GM12878 (cell line): ENCODE data around the gene KANK4. TPM values are rescaled to one million over a fixed set of nuclear protein-coding genes. Genes with fewer than 3 reads are reported as not detected.

Source experiments
- ATAC-seq: fragments of 200-7000 bp; cut with Tn5 transposase; 3 replicates; pipeline ENCODE4 v1.9.1; 2020; ENCODE audit warnings: mild to moderate bottlenecking, moderate library complexity
- BruUV-seq: library from RNA; stranded (reverse); fragments of 400-500 nt; replicated peaks from 2 replicates; lab custom pipeline; 2021; lab: Mats Ljungman, UMichigan
- CTCF ChIA-PET: fragments of 300-600 bp; sonication (Branson Sonifier 250); formaldehyde crosslinking; extraction: SDS; loops from one replicate; lab custom pipeline; 2021; ENCODE audit warnings: inconsistent platforms; lab: Yijun Ruan, JAX
- POLR2A ChIA-PET: fragments of 350-600 bp; formaldehyde crosslinking; extraction: SDS; loops from one replicate; lab custom pipeline; 2021; ENCODE audit warnings: inconsistent platforms; lab: Charles Lee
- RAD21 ChIA-PET: fragments of 300-600 bp; sonication (Branson Sonifier 250); formaldehyde crosslinking; loops from one replicate; lab custom pipeline; 2023; ENCODE audit warnings: antibody characterized with exemption; ENCODE audit not compliant: unreplicated experiment; lab: Charles Lee
- SMC1A ChIA-PET: fragments of 300-600 bp; sonication (Branson Sonifier 250); formaldehyde crosslinking; loops from one replicate; lab custom pipeline; 2023; ENCODE audit not compliant: unreplicated experiment, uncharacterized antibody; lab: Charles Lee
- DNase-seq: peaks from one replicate; pipeline ENCODE4 v3.0.0-alpha.2; 2011; ENCODE audit warnings: low read depth, low spot score
- FAIRE-seq: peaks from 3 replicates; lab custom pipeline; 2011; peaks lifted over from hg19 to GRCh38; lab: Jason Lieb, UNC
- H2AFZ ChIP-seq: 2 replicates; pipeline ENCODE4 v1.6.0; 2011; ENCODE audit warnings: low read depth, low read length, control low read depth; ENCODE audit not compliant: control insufficient read depth
- H3K27ac ChIP-seq: 2 replicates; pipeline ENCODE4 v1.5.1; 2011; ENCODE audit warnings: control low read depth; ENCODE audit not compliant: control insufficient read depth, insufficient read depth
- H3K27me3 ChIP-seq, 2 experiments: replicated peaks in 1 of 2; 2 replicates each; pipeline versions ENCODE4 v1.6.0 to v1.6.1; 2011; ENCODE audit warnings: low read length in 1 of 2; ENCODE audit not compliant: control insufficient read depth in 2 of 2, insufficient read depth in 2 of 2
- H3K36me3 ChIP-seq, 2 experiments: 2 replicates each; pipeline ENCODE4 v1.5.1; 2011; ENCODE audit warnings: low read length in 1 of 2; ENCODE audit not compliant: control insufficient read depth in 2 of 2, insufficient read depth in 2 of 2
- H3K4me1 ChIP-seq: 2 replicates; pipeline ENCODE4 v1.6.1; 2011; ENCODE audit warnings: mild to moderate bottlenecking, low read length, moderate library complexity, mixed read lengths; ENCODE audit not compliant: control insufficient read depth, insufficient read depth
- H3K4me2 ChIP-seq: 2 replicates; pipeline ENCODE4 v1.6.0; 2011; ENCODE audit warnings: control low read depth; ENCODE audit not compliant: control insufficient read depth, insufficient read depth
- H3K4me3 ChIP-seq: fragments of 200-600 bp; sonication (generic); 2 replicates; pipeline ENCODE4 v1.5.1; 2016
- H3K79me2 ChIP-seq: 2 replicates; pipeline ENCODE4 v1.6.0; 2011; ENCODE audit warnings: low read length; ENCODE audit not compliant: control insufficient read depth, insufficient read depth
- H3K9ac ChIP-seq: 2 replicates; pipeline ENCODE4 v1.8.0; 2011; ENCODE audit warnings: low read length, control low read depth, mixed read lengths; ENCODE audit not compliant: control insufficient read depth, insufficient read depth
- H3K9me3 ChIP-seq: replicated peaks from 3 replicates; pipeline ENCODE4 v1.5.1; 2011; ENCODE audit warnings: mild to moderate bottlenecking, low read length; ENCODE audit not compliant: control insufficient read depth, insufficient read depth
- H4K20me1 ChIP-seq: 2 replicates; pipeline ENCODE4 v1.6.0; 2011; ENCODE audit not compliant: control insufficient read depth, insufficient read depth
- BCLAF1 ChIP-seq: fragments of 450-650 bp; IDR thresholded peaks from 2 replicates; pipeline ENCODE4 v1.6.1; 2017; ENCODE audit warnings: antibody characterized with exemption, mild to moderate bottlenecking, moderate library complexity
- CHD1 ChIP-seq: IDR thresholded peaks from 2 replicates; pipeline ENCODE4 v1.6.1; 2012; ENCODE audit warnings: low read depth, low read length, improper control_type of control experiment
- DPF2 ChIP-seq: fragments of 450-650 bp; IDR thresholded peaks from 2 replicates; pipeline ENCODE4 v1.6.1; 2017; ENCODE audit warnings: mild to moderate bottlenecking
- EED ChIP-seq: sonication (generic); IDR thresholded peaks from 2 replicates; pipeline ENCODE4 v1.6.1; 2016; ENCODE audit warnings: antibody characterized with exemption, low read depth
- HDGF ChIP-seq: fragments of 450-650 bp; IDR thresholded peaks from 2 replicates; pipeline ENCODE4 v1.6.1; 2016; ENCODE audit warnings: antibody characterized with exemption
- IKZF2 ChIP-seq, 2 experiments: fragments of 450-650 bp; IDR thresholded peaks; 2 replicates each; pipeline ENCODE4 v1.6.1; 2017; ENCODE audit warnings: mild to moderate bottlenecking in 2 of 2, moderate library complexity in 2 of 2
- NFXL1 ChIP-seq: fragments of 450-650 bp; IDR thresholded peaks from 2 replicates; pipeline ENCODE4 v1.6.1; 2017; ENCODE audit warnings: antibody characterized with exemption, mild to moderate bottlenecking, borderline replicate concordance
- NR2C2 ChIP-seq: IDR thresholded peaks from 2 replicates; pipeline ENCODE4 v1.6.1; 2011; ENCODE audit warnings: borderline replicate concordance, low read depth; ENCODE audit not compliant: control insufficient read depth, insufficient read length
- PML ChIP-seq: IDR thresholded peaks from 2 replicates; pipeline ENCODE4 v1.6.1; 2012; ENCODE audit warnings: low read length, inconsistent platforms
- POLR2AphosphoS5 ChIP-seq: IDR thresholded peaks from 2 replicates; pipeline ENCODE4 v1.6.1; 2011; ENCODE audit warnings: mild to moderate bottlenecking, low read length, inconsistent platforms
- SREBF2 ChIP-seq: IDR thresholded peaks from 2 replicates; pipeline ENCODE4 v1.6.1; 2012; ENCODE audit warnings: mild to moderate bottlenecking, low read length
- STAT3 ChIP-seq: IDR thresholded peaks from 2 replicates; pipeline ENCODE4 v1.6.1; 2011; ENCODE audit warnings: low read depth, low read length, improper control_type of control experiment
- YBX1 ChIP-seq: fragments of 450-650 bp; IDR thresholded peaks from 2 replicates; pipeline ENCODE4 v1.6.1; 2016; ENCODE audit warnings: antibody characterized with exemption
- ZNF207 ChIP-seq: fragments of 450-650 bp; IDR thresholded peaks from 2 replicates; pipeline ENCODE4 v1.6.1; 2014; ENCODE audit warnings: antibody characterized with exemption, mild to moderate bottlenecking, borderline replicate concordance
- ZNF217 ChIP-seq: fragments of 450-650 bp; IDR thresholded peaks from 2 replicates; pipeline ENCODE4 v1.6.1; 2017; ENCODE audit warnings: antibody characterized with exemption, mild to moderate bottlenecking
- ZNF622 ChIP-seq: fragments of 450-650 bp; IDR thresholded peaks from 2 replicates; pipeline ENCODE4 v1.6.1; 2017; ENCODE audit warnings: mild to moderate bottlenecking, inconsistent platforms
- WGBS: methylation state at CpG from one replicate; pipeline ENCODE4 v1.1.6; 2016; ENCODE audit warnings: low lambda C conversion rate; ENCODE audit not compliant: insufficient replicate concordance, insufficient coverage; ENCODE audit errors: missing lambda C conversion rate; 5-methylcytosine and 5-hydroxymethylcytosine counted together
- in situ Hi-C: fragments of 300-500 bp; cut with MboI; formaldehyde crosslinking; loops from 9 replicates; pipeline ENCODE4 v1.14.3; 2018; ENCODE audit warnings: mixed read lengths
- intact Hi-C: fragments of 100-400 bp; cut with micrococcal nuclease; formaldehyde crosslinking; loops from one replicate; pipeline ENCODE4 v1.14.2; 2022; ENCODE audit not compliant: unreplicated experiment
- polyA plus RNA-seq, 11 experiments: library from polyadenylated mRNA; depleted of rRNA in 4 of 11; unstranded in 6 of 11; stranded (reverse) in 5 of 11; fragments of >200 nt; fragmentation: Nextera tagmentation in 4 of 11; fragmentation: Illumina TruSeq in 1 of 11; extraction: Ambion mirVana in 4 of 11; extraction: Trizol in 1 of 11; gene quantifications; 1 replicate in 1 of 11; 2 replicates in 10 of 11; pipeline versions ENCODE4 v1.2.1 to v1.2.3, GENCODE V29; 2011 to 2016; ENCODE audit warnings: inconsistent platforms in 2 of 11, missing spikeins in 2 of 11, low read depth in 1 of 11
- total RNA-seq, 4 experiments: library from RNA; depleted of rRNA in 3 of 4; stranded (reverse); fragments of >200 nt in 3 of 4; fragmentation: Illumina TruSeq in 1 of 4; extraction: Trizol in 1 of 4; gene quantifications; 2 replicates each; pipeline versions ENCODE4 v1.2.1 to v1.2.3, GENCODE V29; 2013 to 2021
- TF ChIP-seq, protein P1 (sequence below): IDR thresholded peaks from 2 replicates; pipeline ENCODE4 v1.6.1; 2012; ENCODE audit warnings: low read length, inconsistent platforms

Gene KANK4
- total and polyA plus RNA-seq, 10 of the 15 experiments (the other 5 are each of a cell fraction or from before 2014, with no cell fraction given) = not detected

GRCh38 chr1:62224182-62224581 lies 95.1 kb downstream of the KANK4 start (continued):
- no peak for TF ChIP-seq ZNF622
- TF ChIP-seq IKZF2 (IDR thresholded peaks at IDR 0.05) = no peak
- no peak for TF ChIP-seq BCLAF1
- no peak for TF ChIP-seq NFXL1
- TF ChIP-seq DPF2 = no peak
- no peak for TF ChIP-seq CHD1
- no peak for TF ChIP-seq EED
- TF ChIP-seq STAT3 = no peak
- no peak for TF ChIP-seq POLR2AphosphoS5
- no peak for TF ChIP-seq ZNF217
- TF ChIP-seq SREBF2 = no peak
- TF ChIP-seq PML = no peak

DNA sequence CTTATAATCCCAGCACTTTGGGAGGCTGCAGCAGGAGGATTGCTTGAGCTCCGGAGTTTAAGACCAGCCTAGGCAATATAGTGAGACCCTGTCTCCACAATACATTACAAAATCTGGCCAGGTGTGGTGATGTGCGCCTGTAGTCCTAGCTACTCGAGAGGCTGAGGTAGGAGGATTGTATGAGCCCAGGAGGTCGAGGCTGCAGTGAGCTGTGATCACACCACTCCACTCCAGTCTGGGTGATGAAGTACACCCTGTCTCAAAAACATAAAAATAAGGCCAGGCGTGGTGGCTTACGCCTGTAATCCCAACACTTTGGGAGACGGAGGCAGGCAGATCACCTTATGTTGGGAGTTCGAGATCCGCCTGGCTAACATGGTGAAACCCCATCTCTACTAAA lies 96.9 kb downstream of the KANK4 start:
- Histone ChIP-seq H4K20me1 (no peaks in the 10 kb centered on the region), H3K4me2 (no peak overlapping the region), H3K27ac (no peak overlapping the region), H3K9me3 (no peaks in the 10 kb centered on the region), H2AFZ (no peak overlapping the region), H3K4me3 (no peak overlapping the region), H3K27me3 (no peaks in the 10 kb centered on the region), H3K36me3 (no peaks in the 10 kb centered on the region), H3K79me2 (no peaks in the 10 kb centered on the region), H3K9ac (no peak overlapping the region), H3K4me1 (no peaks in the 10 kb centered on the region)
- WGBS = 50% methylated on average over 9 of the region's 9 CpGs
- ChIA-PET CTCF (no interaction called here), POLR2A (no interaction called here), RAD21 (no interaction called here), SMC1A (no interaction called here)
- intact Hi-C loops (no loop called here), in situ Hi-C loops (no loop called here)
- BruUV-seq = no TSS peak
- DNase-seq = no peak
- no peak for FAIRE-seq
- ATAC-seq = no peak
- TF ChIP-seq NR2C2 (no peak), ZNF207 (no peak), NFXL1 (no peak), YBX1 (no peak), HDGF (no peak)
- TF ChIP-seq, protein P1, sequence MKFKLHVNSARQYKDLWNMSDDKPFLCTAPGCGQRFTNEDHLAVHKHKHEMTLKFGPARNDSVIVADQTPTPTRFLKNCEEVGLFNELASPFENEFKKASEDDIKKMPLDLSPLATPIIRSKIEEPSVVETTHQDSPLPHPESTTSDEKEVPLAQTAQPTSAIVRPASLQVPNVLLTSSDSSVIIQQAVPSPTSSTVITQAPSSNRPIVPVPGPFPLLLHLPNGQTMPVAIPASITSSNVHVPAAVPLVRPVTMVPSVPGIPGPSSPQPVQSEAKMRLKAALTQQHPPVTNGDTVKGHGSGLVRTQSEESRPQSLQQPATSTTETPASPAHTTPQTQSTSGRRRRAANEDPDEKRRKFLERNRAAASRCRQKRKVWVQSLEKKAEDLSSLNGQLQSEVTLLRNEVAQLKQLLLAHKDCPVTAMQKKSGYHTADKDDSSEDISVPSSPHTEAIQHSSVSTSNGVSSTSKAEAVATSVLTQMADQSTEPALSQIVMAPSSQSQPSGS = no peak
